ENCODE measurements around the gene MPV17. TPM values are rescaled to one million over a fixed set of nuclear protein-coding genes. Genes with fewer than 3 reads are reported as not detected.

Gene MPV17
- total RNA-seq, 3 donors from 2014 or later: 72.8 to 95.1 (median 79.4) TPM

DNA sequence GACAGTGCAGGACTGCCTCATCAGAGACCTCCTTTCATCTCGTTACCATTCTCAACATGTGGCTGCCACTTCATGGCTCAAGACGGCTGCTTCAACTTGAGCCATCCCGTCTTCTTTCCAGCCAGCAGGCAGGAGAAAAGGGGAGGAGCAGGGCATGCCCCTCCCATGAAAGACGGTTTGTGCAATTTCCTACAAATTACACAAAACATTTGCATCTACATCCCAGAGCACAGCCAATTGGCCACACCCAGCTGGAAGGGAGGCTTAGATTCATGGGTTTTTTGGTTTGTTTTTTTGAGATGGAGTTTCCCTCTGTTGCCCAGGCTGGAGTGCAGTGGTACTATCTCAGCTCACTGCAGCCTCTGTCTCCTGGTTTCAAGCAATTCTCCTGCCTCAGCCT, 26.4 kb downstream of the MPV17 start:
- H3K27me3 ChIP-seq: no peaks in the 10 kb centered on the region
- no peak for TF ChIP-seq POLR2AphosphoS5 (IDR thresholded peaks at IDR 0.05)

DNA sequence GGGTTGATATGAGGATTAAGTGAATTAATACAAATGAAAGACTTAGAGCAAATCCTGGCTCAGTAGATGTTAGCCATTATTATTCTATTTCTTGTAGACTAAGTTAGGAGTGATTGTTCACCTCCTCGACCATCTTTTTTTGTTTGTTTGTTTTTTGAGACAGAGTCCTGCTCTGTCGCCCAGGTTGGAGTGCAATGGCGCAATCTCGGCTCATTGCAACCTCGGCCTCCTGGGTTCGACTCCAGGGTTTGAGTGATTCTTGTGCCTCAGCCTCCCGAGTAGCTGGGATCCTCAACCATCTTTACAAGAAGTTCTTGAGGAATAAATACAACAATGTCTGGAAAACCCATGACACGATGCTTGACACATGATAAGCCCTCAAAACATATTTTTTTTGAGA, 28.0 kb downstream of the MPV17 start:
- intact Hi-C loops (cut with DNase I; ENCODE audit: low total_unique reads): no loop called here
- no peak overlapping the region for H3K27ac ChIP-seq
- H3K36me3 ChIP-seq: no peaks in the 10 kb centered on the region
- no peaks in the 10 kb centered on the region for H3K9me3 ChIP-seq
- no peaks in the 10 kb centered on the region for H3K27me3 ChIP-seq
- no peak overlapping the region for H3K4me3 ChIP-seq
- TF ChIP-seq, protein P1, sequence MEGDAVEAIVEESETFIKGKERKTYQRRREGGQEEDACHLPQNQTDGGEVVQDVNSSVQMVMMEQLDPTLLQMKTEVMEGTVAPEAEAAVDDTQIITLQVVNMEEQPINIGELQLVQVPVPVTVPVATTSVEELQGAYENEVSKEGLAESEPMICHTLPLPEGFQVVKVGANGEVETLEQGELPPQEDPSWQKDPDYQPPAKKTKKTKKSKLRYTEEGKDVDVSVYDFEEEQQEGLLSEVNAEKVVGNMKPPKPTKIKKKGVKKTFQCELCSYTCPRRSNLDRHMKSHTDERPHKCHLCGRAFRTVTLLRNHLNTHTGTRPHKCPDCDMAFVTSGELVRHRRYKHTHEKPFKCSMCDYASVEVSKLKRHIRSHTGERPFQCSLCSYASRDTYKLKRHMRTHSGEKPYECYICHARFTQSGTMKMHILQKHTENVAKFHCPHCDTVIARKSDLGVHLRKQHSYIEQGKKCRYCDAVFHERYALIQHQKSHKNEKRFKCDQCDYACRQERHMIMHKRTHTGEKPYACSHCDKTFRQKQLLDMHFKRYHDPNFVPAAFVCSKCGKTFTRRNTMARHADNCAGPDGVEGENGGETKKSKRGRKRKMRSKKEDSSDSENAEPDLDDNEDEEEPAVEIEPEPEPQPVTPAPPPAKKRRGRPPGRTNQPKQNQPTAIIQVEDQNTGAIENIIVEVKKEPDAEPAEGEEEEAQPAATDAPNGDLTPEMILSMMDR (IDR thresholded peaks at IDR 0.05): no peak
- no peak for TF ChIP-seq POLR2AphosphoS5 (IDR thresholded peaks at IDR 0.05)
- TF ChIP-seq POLR2A (IDR thresholded peaks at IDR 0.05): no peak
- no peak for DNase-seq (ENCODE audit: low spot score in 2 of 2)
- no peaks in the 10 kb centered on the region for H3K4me1 ChIP-seq

More for the DNA sequence above, 26.4 kb downstream of the MPV17 start:
- no peak for DNase-seq (ENCODE audit: low spot score in 2 of 2)
- Histone ChIP-seq H3K36me3 (no peaks in the 10 kb centered on the region), H3K4me3 (no peak overlapping the region), H3K4me1 (no peaks in the 10 kb centered on the region), H3K9me3 (no peaks in the 10 kb centered on the region), H3K27ac (no peak overlapping the region)
- intact Hi-C loops (cut with DNase I; ENCODE audit: low total_unique reads): no loop called here

DNA sequence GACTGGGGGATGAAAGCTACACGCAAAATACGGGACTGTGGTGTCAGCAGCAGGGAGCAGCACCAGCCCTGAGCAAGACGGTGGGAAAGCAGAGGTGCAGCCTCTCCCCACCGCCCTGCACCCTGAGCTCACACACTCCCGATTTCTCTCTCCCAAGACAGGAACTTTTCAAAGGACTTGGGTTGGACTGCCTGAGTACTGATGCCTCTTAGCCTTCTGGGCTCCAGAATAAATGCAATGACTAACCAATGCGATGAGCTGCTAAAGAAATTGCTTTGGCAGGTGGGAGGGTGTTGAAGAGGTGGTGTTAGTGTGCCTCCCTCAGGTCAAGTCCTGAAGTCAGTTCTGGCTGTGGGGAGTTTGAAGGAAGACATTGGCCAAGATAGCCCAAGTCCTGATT, 31.0 kb downstream of the MPV17 start:
- Histone ChIP-seq H3K27ac (no peak overlapping the region), H3K4me1 (no peaks in the 10 kb centered on the region), H3K27me3 (no peaks in the 10 kb centered on the region), H3K36me3 (no peaks in the 10 kb centered on the region), H3K9me3 (no peaks in the 10 kb centered on the region), H3K4me3 (no peak overlapping the region)
- no peak for DNase-seq (ENCODE audit: low spot score in 2 of 2)
- intact Hi-C loops (cut with DNase I; ENCODE audit: low total_unique reads): no loop called here
- TF ChIP-seq POLR2A (IDR thresholded peaks at IDR 0.05) (no peak), POLR2AphosphoS5 (IDR thresholded peaks at IDR 0.05) (no peak)
- TF ChIP-seq, protein P1 (IDR thresholded peaks at IDR 0.05): no peak

DNA sequence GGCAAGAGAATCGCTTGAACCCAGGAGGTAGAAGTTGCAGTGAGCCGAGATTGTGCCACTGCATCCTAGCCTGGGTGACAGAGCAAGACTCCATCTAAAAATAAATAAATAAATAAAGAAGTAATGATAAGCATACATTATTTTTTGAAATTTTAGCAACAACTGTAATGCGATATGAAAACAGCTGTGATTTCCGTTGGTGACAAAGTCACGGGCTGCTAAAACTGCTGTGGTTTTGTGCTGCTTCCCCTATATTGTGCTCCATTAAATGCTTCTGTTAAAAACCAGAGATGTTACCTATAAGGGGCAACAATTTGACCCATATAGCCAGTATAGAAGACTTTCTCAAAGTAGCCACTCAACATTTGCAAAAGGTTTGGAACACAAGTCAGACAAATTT, 32.3 kb downstream of the MPV17 start:
- no peaks in the 10 kb centered on the region for H3K36me3 ChIP-seq
- H3K9me3 ChIP-seq: no peaks in the 10 kb centered on the region
- intact Hi-C loops (cut with DNase I; ENCODE audit: low total_unique reads): no loop called here

DNA sequence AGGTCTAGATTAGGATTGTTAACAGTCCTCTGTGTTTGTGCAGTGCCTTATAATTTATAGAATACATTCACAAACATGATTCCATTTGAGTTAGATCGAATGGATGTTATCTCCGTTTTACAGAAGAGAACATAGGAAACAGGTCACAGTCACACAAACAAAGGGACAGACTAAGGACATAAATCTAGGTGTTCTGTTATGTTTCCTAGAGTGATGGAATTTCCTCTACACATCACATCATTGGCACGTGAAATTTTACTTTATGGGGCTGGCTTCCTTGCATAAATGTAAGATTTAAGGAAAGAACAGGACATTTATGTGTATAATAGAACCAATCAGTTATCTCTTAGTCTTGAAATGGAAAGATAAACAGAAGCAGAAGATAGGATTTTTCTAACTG, 34.3 kb downstream of the MPV17 start:
- Histone ChIP-seq H3K27me3 (no peaks in the 10 kb centered on the region), H3K9me3 (no peaks in the 10 kb centered on the region), H3K27ac (no peak overlapping the region), H3K4me1 (no peaks in the 10 kb centered on the region), H3K36me3 (no peaks in the 10 kb centered on the region), H3K4me3 (no peak overlapping the region)
- DNase-seq (ENCODE audit: low spot score in 2 of 2): no peak
- intact Hi-C loops (cut with DNase I; ENCODE audit: low total_unique reads): no loop called here
- TF ChIP-seq, protein P1 (IDR thresholded peaks at IDR 0.05): no peak
- TF ChIP-seq POLR2AphosphoS5 (IDR thresholded peaks at IDR 0.05): no peak
- no peak for TF ChIP-seq POLR2A (IDR thresholded peaks at IDR 0.05)

More for the DNA sequence above, 32.3 kb downstream of the MPV17 start:
- TF ChIP-seq POLR2A (IDR thresholded peaks at IDR 0.05) (no peak), POLR2AphosphoS5 (IDR thresholded peaks at IDR 0.05) (no peak)
- TF ChIP-seq, protein P1 (IDR thresholded peaks at IDR 0.05): no peak
- Histone ChIP-seq H3K27ac (no peak overlapping the region), H3K4me3 (no peak overlapping the region), H3K27me3 (no peaks in the 10 kb centered on the region), H3K4me1 (no peaks in the 10 kb centered on the region)
- no peak for DNase-seq (ENCODE audit: low spot score in 2 of 2)

DNA sequence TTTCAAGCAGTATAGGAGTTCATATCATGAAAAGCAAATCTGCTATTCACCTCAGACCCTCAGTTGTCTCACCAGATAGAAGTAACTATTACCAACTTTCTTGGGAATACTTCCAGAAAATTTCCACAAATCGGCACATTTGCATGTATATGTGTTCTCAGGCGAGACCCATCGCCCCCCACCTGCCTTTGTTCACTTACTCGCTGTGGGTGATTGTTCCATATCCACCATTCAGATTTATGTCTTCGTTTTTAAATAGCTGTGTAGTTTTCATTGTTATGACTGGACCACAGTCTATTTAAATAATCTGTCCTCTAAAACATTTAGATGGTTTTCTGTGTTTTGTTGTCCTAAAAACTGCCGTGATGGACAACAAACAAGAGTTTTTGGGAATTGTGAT, 37.4 kb downstream of the MPV17 start:
- no peaks in the 10 kb centered on the region for H3K27me3 ChIP-seq
- H3K4me3 ChIP-seq: no peak overlapping the region
- TF ChIP-seq, protein P1 (IDR thresholded peaks at IDR 0.05): no peak
- TF ChIP-seq POLR2AphosphoS5 (IDR thresholded peaks at IDR 0.05) (no peak), POLR2A (IDR thresholded peaks at IDR 0.05) (no peak)
- H3K27ac ChIP-seq: no peak overlapping the region
- no peaks in the 10 kb centered on the region for H3K9me3 ChIP-seq
- no peak for DNase-seq (ENCODE audit: low spot score in 2 of 2)
- no peaks in the 10 kb centered on the region for H3K36me3 ChIP-seq
- no peaks in the 10 kb centered on the region for H3K4me1 ChIP-seq
- intact Hi-C loops (cut with DNase I; ENCODE audit: low total_unique reads): no loop called here

Data from breast epithelium (tissue), 4 donors.